K562 (cell line): ENCODE measurements around the gene NOSTRIN. TPM values are rescaled to one million over a fixed set of nuclear protein-coding genes. Genes with fewer than 3 reads are reported as not detected.

Source experiments
- CCAR2 ChIP-seq: fragments of 200-400 bp; formaldehyde crosslinking; IDR thresholded peaks from 2 replicates; pipeline ENCODE4 v1.6.1; 2017; ENCODE audit warnings: mild to moderate bottlenecking, low read depth, low read length
- ESRRB ChIP-seq: fragments of 250-450 bp; sonication (Bioruptor Pico); IDR thresholded peaks from 2 replicates; pipeline ENCODE4 v1.5.0; 2020; ENCODE audit warnings: mild to moderate bottlenecking, moderate library complexity, borderline replicate concordance
- EZH2 ChIP-seq: IDR thresholded peaks from 2 replicates; pipeline ENCODE4 v1.6.1; 2012; ENCODE audit warnings: low read depth, mild to moderate bottlenecking, inconsistent platforms, low read length, borderline replicate concordance
- HMGXB4 ChIP-seq: sonication (generic); formaldehyde crosslinking; IDR thresholded peaks from 2 replicates; pipeline ENCODE4 v1.8.1; 2023; ENCODE audit warnings: mild to moderate bottlenecking, missing genetic modification reagents
- JUN ChIP-seq, 2 experiments: sonication (generic) in 1 of 2; formaldehyde crosslinking in 1 of 2; IDR thresholded peaks; 2 replicates each; pipeline versions ENCODE4 v1.6.1 to v1.8.0; 2012 to 2022; ENCODE audit warnings: borderline replicate concordance in 2 of 2, mild to moderate bottlenecking in 2 of 2, improper control_type of control experiment in 1 of 2, low read depth in 1 of 2, low read length in 1 of 2, missing genetic modification reagents in 1 of 2
- MAFG ChIP-seq: fragments of 450-650 bp; conservative IDR thresholded peaks from 2 replicates; pipeline ENCODE4 v1.6.1; 2016; ENCODE audit warnings: missing genetic modification characterization, missing compliant biosample characterization
- NCOR1 ChIP-seq: fragments of 450-650 bp; IDR thresholded peaks from 2 replicates; pipeline ENCODE4 v1.6.1; 2016; ENCODE audit warnings: mild to moderate bottlenecking, moderate library complexity
- NUFIP1 ChIP-seq: fragments of 450-650 bp; IDR thresholded peaks from 2 replicates; pipeline ENCODE4 v1.6.1; 2018; ENCODE audit not compliant: partially characterized antibody
- PHB2 ChIP-seq: fragments of 450-650 bp; IDR thresholded peaks from 2 replicates; pipeline ENCODE4 v1.6.1; 2017; ENCODE audit warnings: low read depth
- RCOR1 ChIP-seq, 2 experiments: IDR thresholded peaks; 2 replicates each; pipeline ENCODE4 v1.6.1; 2012; ENCODE audit warnings: low read depth in 2 of 2, low read length in 2 of 2, borderline replicate concordance in 1 of 2, improper control_type of control experiment in 1 of 2
- SRSF9 ChIP-seq: fragments of 200-400 bp; formaldehyde crosslinking; IDR thresholded peaks from 2 replicates; pipeline ENCODE4 v1.6.1; 2017; ENCODE audit warnings: low read depth, low read length, borderline replicate concordance
- U2AF1 ChIP-seq: fragments of 200-400 bp; formaldehyde crosslinking; optimal IDR thresholded peaks from 2 replicates; pipeline ENCODE3; 2017; ENCODE audit warnings: mild to moderate bottlenecking, low read depth, low read length, moderate library complexity
- VEZF1 ChIP-seq: fragments of 200-800 bp; sonication (Bioruptor generic); IDR thresholded peaks from 2 replicates; pipeline ENCODE4 v1.6.1; 2017; ENCODE audit warnings: missing genetic modification characterization, missing compliant biosample characterization
- YY1 ChIP-seq, 3 experiments: IDR thresholded peaks; 2 replicates each; pipeline ENCODE4 v1.6.1; 2011; ENCODE audit warnings: low read length in 2 of 3, mild to moderate bottlenecking in 2 of 3, moderate library complexity in 2 of 3, borderline replicate concordance in 1 of 3, control low read depth in 1 of 3, low read depth in 1 of 3; ENCODE audit not compliant: insufficient read depth in 3 of 3, insufficient replicate concordance in 2 of 3, control insufficient read depth in 1 of 3, insufficient read length in 1 of 3; ENCODE audit errors: extremely low read depth in 1 of 3
- ZNF444 ChIP-seq: fragments of 250-450 bp; sonication (Bioruptor Pico); IDR thresholded peaks from 2 replicates; pipeline ENCODE4 v1.4.0; 2020; ENCODE audit warnings: mild to moderate bottlenecking, moderate library complexity
- ZNF668 ChIP-seq: fragments of 250-450 bp; sonication (Bioruptor Pico); IDR thresholded peaks from 2 replicates; pipeline ENCODE4 v1.8.0; 2022; ENCODE audit warnings: mild to moderate bottlenecking, inconsistent platforms
- ZNF75A ChIP-seq: fragments of 450-650 bp; formaldehyde crosslinking; IDR thresholded peaks from 2 replicates; pipeline ENCODE4 v1.4.0; 2020; ENCODE audit warnings: mild to moderate bottlenecking
- polyA plus RNA-seq, 8 experiments: library from polyadenylated mRNA; depleted of rRNA in 4 of 8; stranded (reverse) in 5 of 8; unstranded in 3 of 8; fragments of >200 nt; fragmentation: Nextera tagmentation in 2 of 8; fragmentation: Illumina TruSeq in 1 of 8; extraction: Ambion mirVana in 2 of 8; extraction: Trizol in 1 of 8; gene quantifications; 2 replicates each; pipeline versions ENCODE4 v1.2.1 to v1.2.3, GENCODE V29; 2011 to 2014; ENCODE audit warnings: inconsistent platforms in 1 of 8, missing spikeins in 1 of 8
- total RNA-seq, 7 experiments: library from RNA; depleted of rRNA in 6 of 7; stranded (reverse); fragments of >200 nt in 6 of 7; fragmentation: Illumina TruSeq in 2 of 7; extraction: Trizol in 2 of 7; gene quantifications; 2 replicates each; pipeline versions ENCODE4 v1.2.1 to v1.2.3, GENCODE V29; 2011 to 2021; ENCODE audit warnings: low replicate concordance in 1 of 7
- TF ChIP-seq, protein P1 (sequence below): fragments of 450-650 bp; conservative IDR thresholded peaks from 2 replicates; pipeline ENCODE4 v1.6.1; 2016; ENCODE audit warnings: missing genetic modification characterization, low read depth, mild to moderate bottlenecking, control low read depth, missing compliant biosample characterization
- TF ChIP-seq, protein P2 (sequence below): fragments of 250-450 bp; sonication (Bioruptor Pico); IDR thresholded peaks from 2 replicates; pipeline ENCODE4 v1.5.0; 2021
- TF ChIP-seq, protein P3 (sequence below): fragments of 450-650 bp; formaldehyde crosslinking; IDR thresholded peaks from 2 replicates; pipeline ENCODE4 v1.4.0; 2022; ENCODE audit warnings: missing genetic modification characterization
- TF ChIP-seq, protein P4 (sequence below): fragments of 250-450 bp; sonication (Bioruptor Pico); IDR thresholded peaks from 2 replicates; pipeline ENCODE4 v1.8.0; 2021; ENCODE audit warnings: moderate library complexity, mild to moderate bottlenecking, inconsistent platforms

The NOSTRIN gene
- total and polyA plus RNA-seq, 9 of the 15 experiments (the other 6 are each of a cell fraction or from before 2014, with no cell fraction given), result 26.7 to 82.9 (median 56.3) TPM

GRCh38 chr2:168796090-168796577 lies 6.3 kb upstream of the NOSTRIN start (continued):
- TF ChIP-seq HMGXB4 (CRISPR knock-in tag), result no peak
- TF ChIP-seq NCOR1, result no peak
- TF ChIP-seq PHB2, result no peak
- TF ChIP-seq JUN (IDR thresholded peaks at IDR 0.05; ENCODE audit: borderline replicate concordance, low read depth, low read length), result no peak
- TF ChIP-seq JUN (CRISPR knock-in tag; IDR thresholded peaks at IDR 0.05; ENCODE audit: borderline replicate concordance), result no peak
- TF ChIP-seq, protein P1, sequence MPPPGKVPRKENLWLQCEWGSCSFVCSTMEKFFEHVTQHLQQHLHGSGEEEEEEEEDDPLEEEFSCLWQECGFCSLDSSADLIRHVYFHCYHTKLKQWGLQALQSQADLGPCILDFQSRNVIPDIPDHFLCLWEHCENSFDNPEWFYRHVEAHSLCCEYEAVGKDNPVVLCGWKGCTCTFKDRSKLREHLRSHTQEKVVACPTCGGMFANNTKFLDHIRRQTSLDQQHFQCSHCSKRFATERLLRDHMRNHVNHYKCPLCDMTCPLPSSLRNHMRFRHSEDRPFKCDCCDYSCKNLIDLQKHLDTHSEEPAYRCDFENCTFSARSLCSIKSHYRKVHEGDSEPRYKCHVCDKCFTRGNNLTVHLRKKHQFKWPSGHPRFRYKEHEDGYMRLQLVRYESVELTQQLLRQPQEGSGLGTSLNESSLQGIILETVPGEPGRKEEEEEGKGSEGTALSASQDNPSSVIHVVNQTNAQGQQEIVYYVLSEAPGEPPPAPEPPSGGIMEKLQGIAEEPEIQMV, result peak; percentile 45; the same call in 1 of the 2 replicates
- TF ChIP-seq YY1 (IDR thresholded peaks at IDR 0.05; ENCODE audit: borderline replicate concordance in 1 of 3, control insufficient read depth in 1 of 3, extremely low read depth in 1 of 3, insufficient read depth in 3 of 3, insufficient read length in 1 of 3, insufficient replicate concordance in 2 of 3, low read depth in 1 of 3, low read length in 2 of 3), result peak in 1 of 3 experiments; percentile 20
- TF ChIP-seq U2AF1, result no peak
- TF ChIP-seq ZNF75A (CRISPR knock-in tag), result no peak
- no peak for TF ChIP-seq SRSF9
- TF ChIP-seq VEZF1 (CRISPR knock-in tag), result no peak
- TF ChIP-seq EZH2, result no peak
- TF ChIP-seq RCOR1 (IDR thresholded peaks at IDR 0.05; ENCODE audit: borderline replicate concordance in 1 of 2, low read depth in 2 of 2, low read length in 2 of 2), result no peak
- no peak for TF ChIP-seq CCAR2
- TF ChIP-seq, protein P2, sequence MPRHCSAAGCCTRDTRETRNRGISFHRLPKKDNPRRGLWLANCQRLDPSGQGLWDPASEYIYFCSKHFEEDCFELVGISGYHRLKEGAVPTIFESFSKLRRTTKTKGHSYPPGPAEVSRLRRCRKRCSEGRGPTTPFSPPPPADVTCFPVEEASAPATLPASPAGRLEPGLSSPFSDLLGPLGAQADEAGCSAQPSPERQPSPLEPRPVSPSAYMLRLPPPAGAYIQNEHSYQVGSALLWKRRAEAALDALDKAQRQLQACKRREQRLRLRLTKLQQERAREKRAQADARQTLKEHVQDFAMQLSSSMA, result no peak
- TF ChIP-seq MAFG (tag), result no peak
- TF ChIP-seq, protein P3, sequence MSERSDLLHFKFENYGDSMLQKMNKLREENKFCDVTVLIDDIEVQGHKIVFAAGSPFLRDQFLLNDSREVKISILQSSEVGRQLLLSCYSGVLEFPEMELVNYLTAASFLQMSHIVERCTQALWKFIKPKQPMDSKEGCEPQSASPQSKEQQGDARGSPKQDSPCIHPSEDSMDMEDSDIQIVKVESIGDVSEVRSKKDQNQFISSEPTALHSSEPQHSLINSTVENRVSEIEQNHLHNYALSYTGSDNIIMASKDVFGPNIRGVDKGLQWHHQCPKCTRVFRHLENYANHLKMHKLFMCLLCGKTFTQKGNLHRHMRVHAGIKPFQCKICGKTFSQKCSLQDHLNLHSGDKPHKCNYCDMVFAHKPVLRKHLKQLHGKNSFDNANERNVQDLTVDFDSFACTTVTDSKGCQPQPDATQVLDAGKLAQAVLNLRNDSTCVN, result no peak
- no peak for TF ChIP-seq ZNF444
- no peak for TF ChIP-seq ZNF668 (CRISPR knock-in tag)
- no peak for TF ChIP-seq ESRRB
- TF ChIP-seq, protein P4, sequence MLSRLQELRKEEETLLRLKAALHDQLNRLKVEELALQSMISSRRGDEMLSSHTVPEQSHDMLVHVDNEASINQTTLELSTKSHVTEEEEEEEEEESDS (CRISPR knock-in tag), result no peak
- TF ChIP-seq NUFIP1, result no peak
